Fibroblast of skin of abdomen (primary cell): ENCODE results near the gene PGBD4.
"Not testable (repeated sequence)": the region's sequence is repeated elsewhere in the genome, so short reads cannot be mapped to it uniquely, and the experiment has no call there.

Experiments
- DNase-seq: peaks from one replicate; pipeline ENCODE4 v3.0.0-alpha.2; 2013

Gene PGBD4

DNA sequence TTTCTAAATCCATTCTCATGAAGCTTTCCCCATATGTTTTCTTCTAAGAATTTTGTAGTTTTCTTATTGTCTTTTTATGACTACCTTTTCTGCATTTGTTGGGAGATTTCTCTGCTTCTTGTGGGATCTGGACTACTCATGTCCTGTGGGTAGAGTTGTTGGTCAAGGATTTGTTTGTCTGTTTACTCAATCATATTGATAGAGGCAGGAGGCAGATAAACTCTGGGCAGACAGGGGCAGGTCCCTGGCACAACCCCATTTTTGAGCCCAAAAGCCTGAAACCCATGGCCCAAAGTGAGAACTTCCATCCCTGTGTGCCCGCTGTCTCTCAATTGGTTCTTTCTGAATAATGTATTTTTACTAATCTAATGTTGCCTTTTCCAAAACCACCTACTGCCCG lies 12.3 kb downstream of the PGBD4 start:
- DNase-seq, result no peak

DNA sequence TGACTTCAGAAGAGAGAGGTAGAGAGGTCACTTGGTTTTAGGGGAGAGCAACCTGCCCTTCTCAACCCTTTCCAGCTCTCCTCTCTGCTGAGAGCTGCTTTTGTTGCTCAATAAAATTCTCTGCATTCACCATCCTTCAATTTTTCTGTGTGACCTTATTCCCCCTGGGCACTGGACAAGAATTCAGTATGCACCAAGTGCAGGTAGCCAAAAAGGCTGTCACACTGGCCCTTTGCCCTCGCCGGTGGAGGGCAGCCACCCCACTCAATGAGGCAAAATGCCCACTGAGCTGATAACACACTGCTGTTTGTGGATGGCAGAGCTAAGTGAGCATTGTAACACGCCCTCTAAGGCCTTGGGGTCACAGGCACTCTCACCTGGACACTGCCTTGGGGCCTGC lies 12.9 kb downstream of the PGBD4 start:
- DNase-seq, result no peak

DNA sequence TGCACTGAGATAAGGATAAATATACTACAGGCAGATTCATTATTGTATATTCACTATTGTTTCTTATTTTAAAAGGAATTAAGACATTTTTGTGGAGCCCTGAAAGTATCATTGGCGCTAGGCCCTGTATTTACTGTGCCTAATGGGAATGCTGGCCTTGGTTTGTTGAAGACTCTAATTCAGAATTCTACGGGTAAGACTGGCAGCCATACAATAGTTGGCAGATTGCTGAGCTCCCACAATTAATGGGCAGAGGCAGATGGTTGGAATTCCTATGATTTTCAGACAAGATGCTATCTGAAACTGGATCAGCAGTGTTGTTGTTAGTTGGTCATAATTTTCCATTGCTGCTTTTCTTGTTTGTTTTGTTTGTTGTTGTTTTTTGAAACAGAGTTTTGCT lies 14.7 kb downstream of the PGBD4 start:
- DNase-seq, result no peak

DNA sequence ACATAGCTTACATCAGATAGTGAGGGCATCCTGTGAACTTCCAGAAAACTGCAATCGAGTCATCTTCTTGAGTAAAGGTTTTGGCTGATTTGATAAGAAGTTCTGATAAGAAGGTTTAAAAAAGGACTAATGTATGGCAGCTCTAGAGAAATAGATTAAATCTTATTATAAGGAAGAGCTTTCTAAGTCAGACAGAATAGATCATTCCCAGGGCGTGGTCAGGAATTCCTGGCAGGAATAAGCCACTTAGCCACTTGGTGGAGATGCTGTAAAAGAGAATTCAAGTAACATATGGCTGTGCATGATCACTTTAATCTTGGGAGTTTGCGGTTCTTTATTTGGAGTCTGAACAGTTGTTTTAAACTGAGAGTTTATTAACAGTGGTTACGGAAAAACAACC lies 17.4 kb downstream of the PGBD4 start:
- DNase-seq, result peak; percentile 26

DNA sequence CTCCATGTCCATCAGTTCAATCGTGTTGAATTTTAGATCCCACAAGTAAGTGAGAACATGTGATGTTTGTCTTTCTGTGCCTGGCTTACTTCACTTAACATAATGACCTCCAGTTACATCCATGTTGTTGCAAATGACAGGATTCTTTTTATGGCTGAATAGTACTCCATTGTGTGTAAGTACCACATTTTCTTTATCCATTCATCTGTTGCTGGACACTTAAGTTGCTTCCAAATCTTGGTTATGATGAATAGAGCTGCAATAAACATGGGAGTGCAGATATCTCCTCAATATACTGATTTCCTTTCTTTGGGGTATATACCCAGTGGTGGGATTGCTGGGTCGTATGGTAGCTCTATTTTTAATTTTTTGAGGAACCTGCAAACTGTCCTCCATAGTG lies 18.5 kb downstream of the PGBD4 start:
- not testable (repeated sequence) for DNase-seq

DNA sequence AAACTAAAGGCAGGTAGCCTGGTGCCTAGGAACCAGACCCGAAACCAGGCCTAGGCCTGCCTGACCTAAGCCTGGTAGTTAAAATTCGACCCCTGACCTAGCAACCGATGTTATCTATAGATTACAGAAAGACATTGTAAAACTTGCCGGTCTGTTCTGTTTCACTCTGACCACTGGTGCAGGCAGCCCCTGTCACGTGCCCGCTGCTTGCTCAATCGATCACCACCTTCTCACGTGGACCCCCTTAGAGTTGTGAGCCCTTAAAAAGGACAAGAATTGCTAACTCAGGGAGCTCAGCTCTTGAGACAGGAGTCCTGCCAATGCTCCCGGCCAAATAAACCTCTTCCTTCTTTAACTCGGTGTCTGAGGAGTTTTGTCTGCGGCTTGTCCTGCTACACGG lies 19.9 kb downstream of the PGBD4 start:
- DNase-seq, result not testable (repeated sequence)

DNA sequence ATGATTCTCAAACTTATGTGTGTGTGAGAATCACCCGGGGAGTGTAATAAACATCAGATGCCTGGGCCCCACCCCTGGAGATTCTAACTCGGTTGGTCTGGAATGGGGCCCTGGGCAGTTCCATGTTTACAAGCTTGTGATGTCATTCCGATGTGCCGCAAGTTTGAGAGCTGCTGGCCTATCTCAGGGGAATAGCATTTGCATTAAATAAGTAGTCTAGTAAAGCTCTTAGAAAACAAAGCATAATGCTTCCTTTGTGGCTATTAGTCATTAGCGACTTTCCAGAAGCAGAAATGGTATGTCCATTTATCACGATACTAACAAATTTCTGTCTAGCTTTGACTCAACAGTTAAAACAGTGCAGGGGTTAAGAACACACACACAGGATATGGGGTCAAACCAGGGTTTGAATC lies 20.9 kb downstream of the PGBD4 start:
- DNase-seq, result peak; percentile 79

DNA sequence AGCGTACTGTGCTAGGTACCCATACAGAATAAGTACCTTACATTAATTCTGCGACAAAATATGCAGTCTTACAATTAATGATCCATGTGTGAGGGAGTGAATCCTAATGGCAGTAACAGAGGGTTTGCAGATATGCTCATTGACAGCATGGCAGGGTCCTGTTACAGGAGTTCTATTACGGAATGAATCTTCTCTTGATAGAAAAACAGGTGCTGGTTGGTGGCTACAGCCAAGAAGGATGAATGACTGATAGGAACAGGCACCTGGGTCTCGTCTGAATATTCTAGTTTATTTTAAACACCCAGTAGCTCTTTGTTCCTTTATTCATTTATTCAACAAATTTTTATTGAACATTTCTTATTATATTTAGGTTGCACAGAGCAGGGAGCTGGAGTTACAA lies 22.8 kb downstream of the PGBD4 start:
- no peak for DNase-seq

DNA sequence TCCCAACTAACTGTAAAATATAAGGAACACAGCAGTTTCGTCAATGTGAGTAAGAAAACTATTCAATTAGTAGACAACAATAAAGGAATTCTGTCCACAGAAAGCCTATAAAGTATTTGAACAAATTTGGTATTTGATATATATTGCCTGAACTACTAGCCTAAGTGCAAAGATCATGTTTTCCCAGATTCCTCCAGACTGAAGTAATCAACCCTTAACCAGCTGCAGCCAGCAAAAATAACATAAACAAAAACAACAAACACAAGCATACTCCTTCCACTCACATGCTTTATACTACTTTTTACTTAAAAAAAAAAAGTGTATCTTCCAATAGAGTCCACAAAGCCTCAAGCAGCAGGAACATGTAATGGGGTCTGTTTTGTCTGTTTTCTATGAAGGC lies 24.1 kb downstream of the PGBD4 start:
- DNase-seq, result no peak

DNA sequence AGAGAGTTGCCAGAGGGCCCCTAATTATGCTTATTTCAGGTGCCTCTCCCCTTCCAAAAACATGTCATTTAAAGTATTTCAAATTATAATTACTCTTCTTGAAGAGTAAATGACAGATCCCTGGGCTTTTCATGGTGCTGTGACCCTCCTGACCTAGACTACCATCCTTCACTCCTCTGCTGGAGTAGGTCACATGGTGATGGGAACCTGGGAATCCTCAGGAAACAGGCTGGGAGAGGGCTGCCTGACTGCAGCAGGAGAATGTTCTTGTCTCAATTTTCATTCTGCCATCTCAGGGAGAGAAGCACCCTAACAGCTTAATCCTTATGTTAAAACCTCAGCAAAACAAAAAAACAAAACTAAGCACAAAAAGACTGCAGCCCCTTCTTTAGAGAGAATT lies 24.6 kb downstream of the PGBD4 start:
- DNase-seq, result no peak

DNA sequence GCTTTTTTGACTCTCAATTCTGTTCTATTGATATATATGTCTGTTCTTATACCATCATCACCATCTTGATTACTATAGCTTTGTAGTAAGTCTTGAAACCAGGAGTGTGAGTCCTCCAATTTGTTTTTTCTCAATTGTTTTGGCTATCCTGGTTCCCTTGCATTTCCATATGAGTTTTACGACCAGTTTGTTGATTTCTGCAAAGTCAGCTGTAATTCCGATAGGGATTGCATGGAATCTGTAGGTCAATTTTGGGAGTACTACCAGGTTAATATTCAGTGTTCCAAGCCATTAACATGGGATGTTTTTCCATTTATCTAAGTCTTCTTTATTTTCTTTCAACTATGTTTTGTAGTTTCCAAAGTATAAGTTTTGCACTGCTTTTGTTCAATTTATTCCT lies 27.0 kb downstream of the PGBD4 start:
- DNase-seq, result no peak

DNA sequence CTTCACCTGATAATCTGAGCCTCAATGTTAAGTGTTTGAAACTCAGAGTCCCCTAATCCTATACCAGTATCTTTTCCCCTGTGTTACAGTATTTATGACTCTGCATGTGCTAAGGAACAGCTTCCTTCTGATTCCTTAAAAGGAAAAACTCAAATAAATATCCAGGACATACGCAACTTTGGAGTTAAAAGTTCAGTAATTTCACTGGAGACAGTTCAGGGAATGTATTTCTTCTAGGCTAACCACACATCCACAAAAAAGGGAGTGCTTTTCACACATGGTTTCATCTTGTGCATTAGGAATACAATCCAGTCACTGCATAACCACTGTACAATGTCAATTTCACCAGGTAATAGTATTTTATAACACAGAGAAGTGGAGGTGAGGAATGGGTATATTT lies 31.0 kb downstream of the PGBD4 start:
- DNase-seq, result no peak

DNA sequence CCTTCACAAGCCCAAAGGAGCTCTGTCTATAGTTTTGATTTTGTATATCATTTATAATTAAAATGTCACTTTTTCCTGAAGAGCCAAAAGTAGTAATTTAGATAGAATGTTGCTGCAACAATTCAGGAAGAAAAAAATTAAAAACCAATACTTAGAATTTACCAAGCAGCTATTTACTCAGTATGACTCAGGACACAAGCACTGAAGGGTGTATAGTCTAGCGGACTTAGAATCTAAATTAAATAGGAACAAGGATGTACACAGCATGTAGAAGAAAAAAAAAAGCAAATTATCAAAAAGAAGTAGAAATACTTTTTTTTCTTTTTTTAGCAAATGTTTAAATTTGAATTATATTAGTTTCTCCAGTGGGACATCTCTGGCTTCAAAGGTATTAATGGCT lies 31.6 kb downstream of the PGBD4 start:
- no peak for DNase-seq

DNA sequence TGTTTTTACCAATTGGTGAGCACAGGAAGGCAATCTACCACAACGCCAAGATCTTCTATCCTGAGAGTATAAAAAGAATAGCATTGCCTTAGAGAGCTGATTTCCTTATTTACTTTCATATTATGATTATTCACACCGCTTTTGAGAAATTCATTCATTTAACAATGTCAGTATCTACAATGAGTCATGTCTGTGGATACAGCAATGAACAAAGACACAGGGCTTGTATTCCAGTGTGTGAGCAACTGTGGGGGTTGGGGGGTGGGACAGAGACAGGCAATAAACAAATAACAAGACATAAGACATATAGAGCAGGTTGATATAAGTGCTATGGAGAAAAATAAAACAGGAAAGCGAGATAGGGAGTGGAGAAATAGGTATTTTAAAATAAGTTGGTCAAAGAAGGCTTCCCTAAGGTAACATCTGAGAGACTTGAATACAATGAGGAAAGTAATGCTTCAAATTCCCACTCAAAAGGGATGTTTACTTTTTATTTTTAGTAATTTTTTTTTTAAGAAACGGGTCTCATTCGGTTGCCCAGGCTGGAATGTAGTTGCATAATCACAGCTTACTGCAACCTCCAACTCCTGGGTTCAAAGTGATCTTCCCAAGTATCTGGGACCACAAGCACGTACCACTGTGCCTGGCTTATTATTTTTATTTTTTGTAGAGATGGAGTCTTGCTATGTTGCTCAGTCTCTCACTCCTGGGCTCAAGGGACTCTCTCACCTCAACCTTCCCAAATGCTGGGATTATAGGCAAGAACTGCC lies 45.7 kb downstream of the PGBD4 start:
- no peak for DNase-seq

DNA sequence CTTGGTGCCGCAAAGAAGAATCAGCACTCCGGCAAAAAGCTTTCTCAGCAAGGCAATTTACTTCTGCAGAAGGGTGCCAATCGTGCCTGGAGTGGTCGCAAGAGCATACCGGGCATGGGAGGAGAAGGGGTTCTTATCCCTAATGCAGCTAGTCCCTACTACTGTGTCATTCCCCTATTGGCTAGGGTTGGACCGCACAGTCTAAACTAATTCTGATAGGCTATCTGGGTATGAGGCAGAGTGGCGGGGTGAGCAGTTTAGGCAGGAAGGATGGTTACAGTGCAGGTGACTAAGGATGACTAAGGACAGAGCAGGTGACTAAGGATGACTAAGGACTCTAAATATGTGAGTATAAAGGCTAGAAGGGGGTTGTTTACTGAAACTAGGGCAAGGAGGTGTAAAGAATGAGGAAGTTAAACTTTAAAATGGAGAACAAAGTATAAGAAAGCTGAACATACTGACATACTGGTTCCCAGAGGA lies 52.9 kb downstream of the PGBD4 start:
- no peak for DNase-seq

DNA sequence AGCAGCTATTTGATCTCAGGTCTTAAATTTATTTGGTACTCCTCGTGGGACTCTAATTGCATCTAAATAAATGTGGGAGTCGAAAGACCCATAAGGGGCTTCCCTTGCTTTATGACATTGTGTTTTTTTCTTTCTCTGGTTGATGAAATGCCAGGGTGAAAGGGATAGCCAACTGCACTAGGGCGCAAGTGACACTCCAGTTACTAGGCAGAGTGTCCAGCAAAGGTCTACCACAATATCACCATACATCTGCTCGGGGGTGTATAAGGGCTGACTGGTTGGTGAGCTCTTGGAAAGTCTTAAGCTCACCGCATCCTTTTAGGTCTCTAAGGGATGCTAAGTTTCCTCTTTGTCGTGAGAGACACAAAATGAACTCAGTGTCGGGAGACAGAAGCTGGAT lies 54.0 kb downstream of the PGBD4 start:
- no peak for DNase-seq
